Mucosa of stomach (tissue), 1 donor: ENCODE data around the gene BLOC1S1.

ENCODE experiments used
- H3K27me3 ChIP-seq: one replicate; pipeline ENCODE4 v1.7.0; 2013; ENCODE audit warnings: mild to moderate bottlenecking, low read length; ENCODE audit not compliant: control insufficient read depth, insufficient read depth
- H3K36me3 ChIP-seq: one replicate; pipeline ENCODE4 v1.7.0; 2013; ENCODE audit warnings: low read length; ENCODE audit not compliant: control insufficient read depth, insufficient read depth
- H3K4me1 ChIP-seq: one replicate; pipeline ENCODE4 v1.7.0; 2013; ENCODE audit warnings: mild to moderate bottlenecking, low read length; ENCODE audit not compliant: control insufficient read depth, insufficient read depth
- H3K4me3 ChIP-seq: one replicate; pipeline ENCODE4 v1.7.0; 2013; ENCODE audit warnings: low read length
- H3K9ac ChIP-seq: one replicate; pipeline ENCODE4 v1.7.0; 2013; ENCODE audit warnings: mild to moderate bottlenecking, low read length, moderate library complexity
- H3K9me3 ChIP-seq: one replicate; pipeline ENCODE4 v1.7.0; 2013; ENCODE audit warnings: mild to moderate bottlenecking, low read length, moderate library complexity; ENCODE audit not compliant: control insufficient read depth
- donor health status: Pancreatic carcinoma.

BLOC1S1 gene

GRCh38 chr12:55705782-55706402 is 10.0 kb upstream of the BLOC1S1 start:
- H3K4me1 ChIP-seq: peaks cover 6% of the 10 kb centered on the region
- peaks cover 33% of the 10 kb centered on the region for H3K27me3 ChIP-seq
- H3K9me3 ChIP-seq: no peaks in the 10 kb centered on the region
- H3K4me3 ChIP-seq: no peak overlapping the region
- no peaks in the 10 kb centered on the region for H3K36me3 ChIP-seq
- H3K9ac ChIP-seq: no peak overlapping the region

GRCh38 chr12:55706568-55707218 is 9.2 kb upstream of the BLOC1S1 start:
- H3K27me3 ChIP-seq: peaks cover 33% of the 10 kb centered on the region
- H3K9me3 ChIP-seq: no peaks in the 10 kb centered on the region
- H3K36me3 ChIP-seq: no peaks in the 10 kb centered on the region
- H3K9ac ChIP-seq: peak overlapping the region; percentile 28
- peaks cover 6% of the 10 kb centered on the region for H3K4me1 ChIP-seq
- no peak overlapping the region for H3K4me3 ChIP-seq

GRCh38 chr12:55707219-55707671 is 8.6 kb upstream of the BLOC1S1 start:
- Histone ChIP-seq H3K9ac (peak overlapping the region; percentile 28), H3K27me3 (peaks cover 38% of the 10 kb centered on the region)

GRCh38 chr12:55707841-55708694 is 7.8 kb upstream of the BLOC1S1 start, which contains the start of gene ITGA7:
TSS of gene ITGA7 (minus strand) at chr12:55707904. CDS start at chr12:55707682, 222 bp downstream.
- Histone ChIP-seq H3K9me3 (no peaks in the 10 kb centered on the region), H3K36me3 (no peaks in the 10 kb centered on the region), H3K27me3 (peaks cover 38% of the 10 kb centered on the region), H3K4me3 (no peak within 1 kb of the TSS), H3K4me1 (peaks cover 6% of the 10 kb centered on the region), H3K9ac (peak within 1 kb of the TSS; percentile 43)

More at GRCh38 chr12:55707219-55707671, 8.6 kb upstream of the BLOC1S1 start:
- H3K9me3 ChIP-seq: no peaks in the 10 kb centered on the region
- H3K4me3 ChIP-seq: no peak overlapping the region
- H3K36me3 ChIP-seq: no peaks in the 10 kb centered on the region
- peaks cover 6% of the 10 kb centered on the region for H3K4me1 ChIP-seq

- Histone ChIP-seq H3K9me3 (no peaks in the 10 kb centered on the region), H3K9ac (peak overlapping the region; percentile 43), H3K4me1 (peaks cover 6% of the 10 kb centered on the region), H3K4me3 (no peak overlapping the region), H3K36me3 (no peaks in the 10 kb centered on the region), H3K27me3 (peaks cover 33% of the 10 kb centered on the region)
Measured at GRCh38 chr12:55708695-55709233, 7.1 kb upstream of the BLOC1S1 start.

- peaks cover 25% of the 10 kb centered on the region for H3K27me3 ChIP-seq
- no peaks in the 10 kb centered on the region for H3K9me3 ChIP-seq
- H3K36me3 ChIP-seq: no peaks in the 10 kb centered on the region
- peaks cover 15% of the 10 kb centered on the region for H3K4me1 ChIP-seq
- H3K9ac ChIP-seq: no peak overlapping the region
- H3K4me3 ChIP-seq: no peak overlapping the region
Measured at GRCh38 chr12:55711786-55712553, 3.9 kb upstream of the BLOC1S1 start.

GRCh38 chr12:55712700-55713415 is 3.0 kb upstream of the BLOC1S1 start:
- Histone ChIP-seq H3K36me3 (no peaks in the 10 kb centered on the region), H3K27me3 (peaks cover 20% of the 10 kb centered on the region), H3K4me3 (no peak overlapping the region), H3K9ac (no peak overlapping the region), H3K4me1 (peaks cover 19% of the 10 kb centered on the region), H3K9me3 (no peaks in the 10 kb centered on the region)

- H3K36me3 ChIP-seq: no peaks in the 10 kb centered on the region
- H3K4me1 ChIP-seq: peaks cover 28% of the 10 kb centered on the region
- no peak overlapping the region for H3K4me3 ChIP-seq
- H3K9me3 ChIP-seq: no peaks in the 10 kb centered on the region
- H3K27me3 ChIP-seq: peaks cover 11% of the 10 kb centered on the region
- H3K9ac ChIP-seq: no peak overlapping the region
Measured at GRCh38 chr12:55713721-55714120, 2.1 kb upstream of the BLOC1S1 start.

- peak overlapping the region; percentile 89 for H3K4me3 ChIP-seq
- H3K27me3 ChIP-seq: peaks cover 6% of the 10 kb centered on the region
- H3K4me1 ChIP-seq: peaks cover 42% of the 10 kb centered on the region
- H3K9me3 ChIP-seq: no peaks in the 10 kb centered on the region
- peak overlapping the region; percentile 90 for H3K9ac ChIP-seq
- no peaks in the 10 kb centered on the region for H3K36me3 ChIP-seq
Measured at GRCh38 chr12:55715169-55715764, 579 bp upstream of the BLOC1S1 start.

GRCh38 chr12:55716582-55716957 is 724 bp downstream of the BLOC1S1 start:
- Histone ChIP-seq H3K9ac (peak overlapping the region; percentile 90), H3K4me1 (peaks cover 53% of the 10 kb centered on the region)

More at GRCh38 chr12:55716582-55716957, 724 bp downstream of the BLOC1S1 start:
- Histone ChIP-seq H3K36me3 (no peaks in the 10 kb centered on the region), H3K27me3 (peaks cover 6% of the 10 kb centered on the region), H3K9me3 (no peaks in the 10 kb centered on the region), H3K4me3 (peak overlapping the region; percentile 89)
